ENCODE results near the gene TSC22D3. TPM values are rescaled to one million over a fixed set of nuclear protein-coding genes. Genes with fewer than 3 reads are reported as not detected.
A peak's percentile ranks its signal among the peaks of the same experiment; 100 is the strongest.
"Not testable (repeated sequence)": the region's sequence is repeated elsewhere in the genome, so short reads cannot be mapped to it uniquely, and the experiment has no call there.

Gene TSC22D3
- total and polyA plus RNA-seq, 3 experiments from 2014 or later = 45.0 to 790 (median 47.3) TPM

DNA sequence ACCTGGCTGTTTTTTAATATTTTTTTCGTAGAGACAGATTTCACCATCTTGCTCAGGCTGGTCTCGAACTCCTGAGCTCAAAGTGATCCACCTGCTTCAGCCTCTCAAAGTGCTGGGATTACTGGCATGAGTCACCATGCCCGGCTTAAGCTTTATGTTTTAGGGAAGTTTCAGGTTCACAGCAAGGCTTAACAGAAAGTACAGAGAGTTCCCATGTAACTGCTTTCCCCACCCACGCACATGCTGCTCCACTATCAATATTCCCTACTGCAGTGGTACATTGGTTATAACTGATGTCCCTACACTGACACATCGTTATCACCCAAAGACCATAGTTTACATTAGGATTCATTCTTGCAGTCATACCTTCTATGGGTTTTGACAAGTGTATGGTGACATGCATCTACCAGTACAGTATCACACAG is 84.6 kb downstream of the TSC22D3 start:
- H3K4me1 ChIP-seq (ENCODE audit: insufficient read depth, low read length) = no peaks in the 10 kb centered on the region
- peaks cover 7 to 19% (median 10%) of the 10 kb centered on the region in 3 donors for H3K4me1 Mint-ChIP-seq
- CTCF ChIA-PET = no interaction called here
- peaks cover 0 to 7% of the 10 kb centered on the region in 2 donors for H3K27me3 Mint-ChIP-seq
- POLR2A ChIA-PET = no interaction called here
- H3K9me3 Mint-ChIP-seq = no peaks in the 10 kb centered on the region
- no peaks in the 10 kb centered on the region for H3K36me3 ChIP-seq (ENCODE audit: insufficient read depth, low read length)
- no peaks in the 10 kb centered on the region for H3K36me3 Mint-ChIP-seq
- no peak overlapping the region for H3K27ac Mint-ChIP-seq
- H3K4me3 ChIP-seq (ENCODE audit: low read length) = no peak overlapping the region
- H3K4me3 Mint-ChIP-seq = no peak overlapping the region
- H3K9me3 ChIP-seq (ENCODE audit: low read length) = no peaks in the 10 kb centered on the region
- no peak for DNase-seq
- no peaks in the 10 kb centered on the region for H3K27me3 ChIP-seq (ENCODE audit: insufficient read depth, low read length, poor library complexity, severe bottlenecking)
- no peak overlapping the region for H3K27ac ChIP-seq (ENCODE audit: low read depth, low read length)

DNA sequence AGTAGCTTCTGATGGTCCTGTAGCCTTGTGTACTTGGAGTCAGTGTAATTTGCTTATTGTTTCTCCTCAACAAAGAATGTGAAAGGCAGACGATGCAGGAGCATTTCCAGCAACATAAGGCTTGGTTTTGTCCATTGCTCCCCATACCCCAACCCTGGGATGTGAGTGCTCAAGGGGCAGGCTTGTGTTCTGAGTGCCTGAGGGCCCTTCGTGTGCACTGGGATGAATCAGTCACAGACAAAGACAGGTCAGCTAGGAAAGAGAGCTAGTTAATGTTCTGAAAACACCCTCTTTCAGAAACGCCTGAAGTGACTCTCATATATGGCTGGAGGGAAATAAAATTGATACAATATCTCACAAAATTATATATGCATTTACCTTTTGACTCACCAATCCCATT is 88.1 kb downstream of the TSC22D3 start:
- H3K9me3 ChIP-seq (ENCODE audit: low read length) = no peaks in the 10 kb centered on the region
- Mint-ChIP-seq H3K27me3 (peaks cover 0 to 7% of the 10 kb centered on the region in 2 donors), H3K4me1 (peaks cover 20 to 42% (median 24%) of the 10 kb centered on the region in 3 donors), H3K9me3 (no peaks in the 10 kb centered on the region), H3K27ac (no peak overlapping the region), H3K4me3 (no peak overlapping the region), H3K36me3 (no peaks in the 10 kb centered on the region)
- H3K4me1 ChIP-seq (ENCODE audit: insufficient read depth, low read length) = peaks cover 12% of the 10 kb centered on the region
- no peak overlapping the region for H3K4me3 ChIP-seq (ENCODE audit: low read length)
- no peak overlapping the region for H3K27ac ChIP-seq (ENCODE audit: low read depth, low read length)
- H3K36me3 ChIP-seq (ENCODE audit: insufficient read depth, low read length) = no peaks in the 10 kb centered on the region
- no peak for DNase-seq
- ChIA-PET POLR2A (no interaction called here), CTCF (interaction anchor here (1.1 kb wide), 1 partner anchor 9 kb away, joined by 3 read pairs; no protein-coding TSS in a partner anchor)
- H3K27me3 ChIP-seq (ENCODE audit: insufficient read depth, low read length, poor library complexity, severe bottlenecking) = no peaks in the 10 kb centered on the region

DNA sequence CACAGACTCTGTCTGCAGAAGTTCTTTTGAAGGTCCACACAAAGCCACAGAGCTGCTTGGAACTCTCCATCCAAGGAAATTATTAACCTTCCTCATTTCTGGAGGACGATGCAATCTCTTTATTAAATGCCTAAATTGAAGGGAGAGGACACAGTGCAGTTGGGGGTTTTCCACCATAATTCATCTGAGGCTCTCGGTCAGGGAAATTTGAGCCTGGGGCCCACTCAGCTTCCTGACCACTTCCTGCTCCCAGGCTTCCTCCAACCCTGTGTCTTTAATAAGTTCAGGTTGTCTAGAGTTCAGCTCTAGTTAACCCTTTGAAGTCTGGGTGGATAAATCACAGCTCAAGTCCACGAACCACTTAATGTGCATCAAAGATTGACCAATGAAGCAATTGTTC is 88.8 kb downstream of the TSC22D3 start:
- CTCF ChIA-PET = interaction anchor here (1.1 kb wide), 1 partner anchor 8 kb away, joined by 3 read pairs; no protein-coding TSS in a partner anchor
- no peak overlapping the region for H3K27ac ChIP-seq (ENCODE audit: low read depth, low read length)
- H3K4me1 ChIP-seq (ENCODE audit: insufficient read depth, low read length) = peaks cover 12% of the 10 kb centered on the region
- Mint-ChIP-seq H3K4me3 (no peak overlapping the region), H3K9me3 (no peaks in the 10 kb centered on the region), H3K27ac (peak overlapping the region in 4 of 8 donors; percentile 12 to 82 (median 30)), H3K4me1 (peaks cover 24 to 46% (median 29%) of the 10 kb centered on the region in 3 donors), H3K36me3 (no peaks in the 10 kb centered on the region), H3K27me3 (peaks cover 0 to 8% of the 10 kb centered on the region in 2 donors)
- DNase-seq = no peak
- H3K27me3 ChIP-seq (ENCODE audit: insufficient read depth, low read length, poor library complexity, severe bottlenecking) = no peaks in the 10 kb centered on the region
- no peaks in the 10 kb centered on the region for H3K9me3 ChIP-seq (ENCODE audit: low read length)
- POLR2A ChIA-PET = interaction anchor here (1.0 kb wide), 1 partner anchor 11 kb away, joined by 3 read pairs; no protein-coding TSS in a partner anchor
- H3K36me3 ChIP-seq (ENCODE audit: insufficient read depth, low read length) = no peaks in the 10 kb centered on the region
- H3K4me3 ChIP-seq (ENCODE audit: low read length) = no peak overlapping the region

DNA sequence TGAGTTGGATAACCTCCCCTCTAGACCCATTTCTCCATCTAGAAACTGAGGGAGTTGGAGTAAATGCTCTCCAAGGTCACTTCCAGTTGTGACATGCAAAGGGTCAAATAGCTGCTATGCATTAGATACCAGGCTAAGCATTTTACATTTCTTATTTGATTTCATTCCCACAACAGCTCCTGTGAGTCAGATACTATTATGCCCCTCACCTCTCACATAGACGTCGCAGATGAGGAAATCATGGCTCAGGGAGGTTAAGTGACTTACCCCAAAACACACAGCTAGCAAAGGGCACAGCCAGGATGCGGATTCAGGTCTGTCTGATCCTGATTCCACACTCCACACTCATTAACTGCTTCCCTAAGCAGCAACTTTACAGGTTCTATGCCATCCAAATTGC is 89.6 kb downstream of the TSC22D3 start:
- Histone ChIP-seq H3K4me3 (ENCODE audit: low read length) (no peak overlapping the region), H3K27me3 (ENCODE audit: insufficient read depth, low read length, poor library complexity, severe bottlenecking) (no peaks in the 10 kb centered on the region), H3K4me1 (ENCODE audit: insufficient read depth, low read length) (peaks cover 12% of the 10 kb centered on the region), H3K27ac (ENCODE audit: low read depth, low read length) (no peak overlapping the region), H3K9me3 (ENCODE audit: low read length) (no peaks in the 10 kb centered on the region), H3K36me3 (ENCODE audit: insufficient read depth, low read length) (no peaks in the 10 kb centered on the region)
- H3K9me3 Mint-ChIP-seq = no peaks in the 10 kb centered on the region
- no peak overlapping the region for H3K4me3 Mint-ChIP-seq
- H3K4me1 Mint-ChIP-seq = peaks cover 27 to 48% (median 29%) of the 10 kb centered on the region in 3 donors
- CTCF ChIA-PET = no interaction called here
- H3K36me3 Mint-ChIP-seq = no peaks in the 10 kb centered on the region
- POLR2A ChIA-PET = interaction anchor here (1.0 kb wide), 1 partner anchor 10 kb away, joined by 3 read pairs; no protein-coding TSS in a partner anchor
- DNase-seq = no peak
- H3K27me3 Mint-ChIP-seq = peaks cover 0 to 8% of the 10 kb centered on the region in 2 donors
- peak overlapping the region in 2 of 8 donors; percentile 23 to 60 for H3K27ac Mint-ChIP-seq

DNA sequence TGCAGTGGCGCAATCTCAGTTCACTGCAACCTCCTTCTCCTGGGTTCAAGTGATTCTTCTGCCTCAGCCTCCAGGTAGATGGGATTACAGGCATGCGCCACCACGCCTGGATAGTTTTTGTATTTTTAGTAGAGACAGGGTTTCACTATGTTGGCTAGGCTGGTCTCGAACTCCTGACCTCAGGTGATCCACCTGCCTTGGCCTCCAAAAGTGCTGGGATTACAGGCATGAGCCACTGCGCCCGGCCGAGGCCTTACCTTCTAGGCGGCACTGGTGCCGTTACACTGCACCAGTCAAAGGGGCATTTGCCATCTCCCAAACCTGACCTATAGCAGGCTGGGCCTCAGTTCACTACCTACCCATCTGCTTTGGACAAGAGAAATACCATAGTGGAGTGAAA is 90.0 kb downstream of the TSC22D3 start:
- not testable (repeated sequence) for H3K9me3 ChIP-seq (ENCODE audit: low read length)

DNA sequence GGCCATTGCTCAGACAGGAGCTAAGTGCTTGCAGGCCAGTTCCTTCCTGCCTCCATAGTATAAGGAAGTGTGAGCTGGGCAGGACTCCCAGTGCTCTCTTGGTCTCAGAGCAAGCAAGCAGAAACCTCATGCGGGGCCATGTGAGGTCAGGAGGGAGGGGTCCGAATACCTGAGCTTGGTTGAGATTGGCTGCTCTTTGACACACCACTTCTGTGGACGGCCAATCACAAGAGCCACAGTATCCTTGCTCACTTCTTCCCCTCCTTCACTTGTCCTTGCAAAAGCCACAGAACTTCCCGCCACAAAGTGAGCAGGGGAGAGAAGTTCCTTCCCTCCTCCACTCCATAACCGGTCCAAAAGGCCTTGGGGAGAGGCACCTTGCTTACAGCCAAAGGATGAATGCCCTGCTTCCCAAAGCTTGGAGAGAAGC is 90.6 kb downstream of the TSC22D3 start:
- peaks cover 0 to 8% of the 10 kb centered on the region in 2 donors for H3K27me3 Mint-ChIP-seq
- ChIA-PET CTCF (interaction anchor here (0.6 to 1.1 kb wide), 2 partner anchors 12 to 28 kb away, joined by 3 to 4 read pairs; no protein-coding TSS in a partner anchor), POLR2A (no interaction called here)
- H3K4me1 Mint-ChIP-seq = peaks cover 36 to 59% (median 36%) of the 10 kb centered on the region in 3 donors
- no peaks in the 10 kb centered on the region for H3K27me3 ChIP-seq (ENCODE audit: insufficient read depth, low read length, poor library complexity, severe bottlenecking)
- H3K36me3 ChIP-seq (ENCODE audit: insufficient read depth, low read length) = no peaks in the 10 kb centered on the region
- no peak overlapping the region for H3K4me3 Mint-ChIP-seq
- H3K9me3 Mint-ChIP-seq = no peaks in the 10 kb centered on the region
- no peaks in the 10 kb centered on the region for H3K36me3 Mint-ChIP-seq
- DNase-seq = no peak
- H3K27ac ChIP-seq (ENCODE audit: low read depth, low read length) = no peak overlapping the region
- no peaks in the 10 kb centered on the region for H3K9me3 ChIP-seq (ENCODE audit: low read length)
- no peak overlapping the region for H3K27ac Mint-ChIP-seq
- no peak overlapping the region for H3K4me3 ChIP-seq (ENCODE audit: low read length)
- peaks cover 15% of the 10 kb centered on the region for H3K4me1 ChIP-seq (ENCODE audit: insufficient read depth, low read length)

More for the DNA sequence above, 90.0 kb downstream of the TSC22D3 start:
- CTCF ChIA-PET; H3K36me3 Mint-ChIP-seq; H3K27me3 Mint-ChIP-seq; DNase-seq; H3K27ac ChIP-seq (ENCODE audit: low read depth, low read length); H3K36me3 ChIP-seq (ENCODE audit: insufficient read depth, low read length); H3K4me3 ChIP-seq (ENCODE audit: low read length); H3K27me3 ChIP-seq (ENCODE audit: insufficient read depth, low read length, poor library complexity, severe bottlenecking); H3K4me3 Mint-ChIP-seq; POLR2A ChIA-PET; H3K9me3 Mint-ChIP-seq: not testable (repeated sequence)
- peaks cover 12% of the 10 kb centered on the region for H3K4me1 ChIP-seq (ENCODE audit: insufficient read depth, low read length)
- H3K27ac Mint-ChIP-seq = peak overlapping the region in 1 of 8 donors; percentile 49
- peaks cover 31 to 53% (median 32%) of the 10 kb centered on the region in 3 donors for H3K4me1 Mint-ChIP-seq

DNA sequence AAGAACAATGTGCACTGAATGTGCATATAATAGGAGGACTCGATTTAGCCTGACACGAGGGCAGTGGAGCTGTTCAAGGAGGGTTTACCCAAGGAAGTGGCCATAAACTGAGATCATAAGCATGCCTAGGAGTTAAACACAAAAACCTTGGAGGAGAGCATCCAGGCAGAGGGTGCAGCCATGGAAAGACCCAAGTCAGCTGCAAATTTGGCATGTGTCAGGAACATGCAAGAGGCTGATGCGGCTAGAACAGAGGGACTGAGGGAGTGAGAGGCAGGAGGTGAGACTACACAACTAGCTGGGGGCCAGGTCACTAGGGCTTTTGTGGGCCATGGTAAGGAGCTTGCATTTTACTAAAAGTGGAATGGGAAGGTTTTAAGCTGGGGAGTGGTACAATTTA is 91.7 kb downstream of the TSC22D3 start:
- Histone ChIP-seq H3K9me3 (ENCODE audit: low read length) (no peaks in the 10 kb centered on the region), H3K4me1 (ENCODE audit: insufficient read depth, low read length) (peaks cover 26% of the 10 kb centered on the region), H3K27me3 (ENCODE audit: insufficient read depth, low read length, poor library complexity, severe bottlenecking) (no peaks in the 10 kb centered on the region), H3K27ac (ENCODE audit: low read depth, low read length) (no peak overlapping the region), H3K36me3 (ENCODE audit: insufficient read depth, low read length) (no peaks in the 10 kb centered on the region), H3K4me3 (ENCODE audit: low read length) (no peak overlapping the region)
- H3K27me3 Mint-ChIP-seq = peaks cover 0 to 6% of the 10 kb centered on the region in 2 donors
- no peak overlapping the region for H3K4me3 Mint-ChIP-seq
- H3K9me3 Mint-ChIP-seq = no peaks in the 10 kb centered on the region
- H3K4me1 Mint-ChIP-seq = peaks cover 46 to 69% (median 47%) of the 10 kb centered on the region in 3 donors
- POLR2A ChIA-PET = no interaction called here
- no peaks in the 10 kb centered on the region for H3K36me3 Mint-ChIP-seq
- CTCF ChIA-PET = interaction anchor here (1.1 kb wide), 1 partner anchor 29 kb away, joined by 3 read pairs; no protein-coding TSS in a partner anchor
- DNase-seq = no peak
- peak overlapping the region in 2 of 8 donors; percentile 52 to 53 for H3K27ac Mint-ChIP-seq

DNA sequence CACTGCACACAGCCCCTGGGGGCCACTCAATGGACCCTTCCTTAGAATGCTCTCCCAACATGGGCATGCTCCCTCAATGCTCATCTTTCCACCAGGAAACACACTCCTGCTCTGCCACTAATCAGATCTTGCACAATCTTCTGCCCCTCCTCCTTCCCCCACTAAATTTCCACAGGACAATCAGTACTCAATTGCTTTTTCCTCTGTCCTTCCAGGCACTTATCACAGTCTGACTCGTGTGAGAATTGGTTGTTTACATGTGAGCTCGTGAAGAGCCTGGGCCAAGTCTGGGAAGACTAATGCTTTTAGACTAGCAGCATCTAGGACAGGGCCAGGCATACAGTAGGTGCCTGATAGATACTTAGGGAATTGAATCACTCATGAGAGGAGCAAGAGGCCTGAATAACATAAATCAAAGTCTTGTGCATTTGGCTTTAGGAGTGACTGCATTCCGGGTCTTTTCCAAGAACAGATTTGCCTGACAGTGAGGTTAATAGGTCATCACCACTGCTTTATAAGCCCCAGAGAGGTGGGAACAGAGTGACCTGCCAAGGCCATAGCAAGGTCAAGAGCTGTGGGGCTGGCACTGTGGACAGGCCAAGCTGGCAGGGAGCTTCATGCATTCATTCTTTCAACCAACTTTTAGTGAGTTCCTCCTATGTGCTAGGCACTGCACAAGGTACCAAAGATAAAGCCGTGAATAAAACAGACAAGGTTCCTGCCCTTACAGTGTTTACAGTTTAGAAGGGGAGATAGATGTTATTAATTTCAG is 92.3 kb downstream of the TSC22D3 start:
- Histone ChIP-seq H3K36me3 (ENCODE audit: insufficient read depth, low read length) (no peaks in the 10 kb centered on the region), H3K27ac (ENCODE audit: low read depth, low read length) (no peak overlapping the region), H3K9me3 (ENCODE audit: low read length) (no peaks in the 10 kb centered on the region), H3K4me3 (ENCODE audit: low read length) (no peak overlapping the region), H3K4me1 (ENCODE audit: insufficient read depth, low read length) (peaks cover 32% of the 10 kb centered on the region), H3K27me3 (ENCODE audit: insufficient read depth, low read length, poor library complexity, severe bottlenecking) (no peaks in the 10 kb centered on the region)
- H3K36me3 Mint-ChIP-seq = no peaks in the 10 kb centered on the region
- peaks cover 52 to 74% (median 53%) of the 10 kb centered on the region in 3 donors for H3K4me1 Mint-ChIP-seq
- H3K9me3 Mint-ChIP-seq = no peaks in the 10 kb centered on the region
- DNase-seq = no peak
- H3K27ac Mint-ChIP-seq = peak overlapping the region in 4 of 8 donors; percentile 17 to 72 (median 36)
- POLR2A ChIA-PET = no interaction called here
- H3K4me3 Mint-ChIP-seq = no peak overlapping the region
- CTCF ChIA-PET = no interaction called here
- H3K27me3 Mint-ChIP-seq = peaks cover 0 to 8% of the 10 kb centered on the region in 2 donors

Data from CD8-positive, alpha-beta memory T cell (primary cell).